HCT116 (cell line): ENCODE measurements around the gene PRKCA. TPM values are rescaled to one million over a fixed set of nuclear protein-coding genes. Genes with fewer than 3 reads are reported as not detected.

Experiments used
- ATAC-seq: fragments of 200-7000 bp; cut with Tn5 transposase; 2 replicates; pipeline ENCODE4 v1.9.1; 2020; ENCODE audit warnings: mild to moderate bottlenecking, moderate library complexity
- BruUV-seq: library from RNA; stranded (reverse); fragments of 400-500 nt; replicated peaks from 2 replicates; lab custom pipeline; 2021; lab: Mats Ljungman, UMichigan
- CTCF ChIA-PET: fragments of 300-600 bp; sonication (Branson Sonifier 250); formaldehyde crosslinking; loops from one replicate; lab custom pipeline; 2021; ENCODE audit warnings: antibody characterized with exemption; lab: Charles Lee
- POLR2A ChIA-PET: fragments of 300-600, 350-600 bp; sonication (Branson Sonifier 250); formaldehyde crosslinking; loops from one replicate; lab custom pipeline; 2021; ENCODE audit warnings: antibody characterized with exemption; lab: Charles Lee
- RAD21 ChIA-PET, 2 experiments: fragments of 300-600 bp; sonication (Branson Sonifier 250); formaldehyde crosslinking; loops; one replicate each; lab custom pipeline; 2023; ENCODE audit warnings: low total read pairs in 2 of 2; ENCODE audit not compliant: uncharacterized antibody in 2 of 2, unreplicated experiment in 2 of 2, low non-redundant PET in 1 of 2; lab: Charles Lee
- DNase-seq: peaks from one replicate; pipeline ENCODE4 v3.0.0-alpha.2; 2010; ENCODE audit warnings: low read depth, low spot score
- H2AFZ ChIP-seq: fragments of 200-600 bp; shearing (Covaris generic), sonication (generic); 2 replicates; pipeline ENCODE4 v1.6.1; 2017; ENCODE audit warnings: low read depth, mixed run types, mixed read lengths, antibody characterized with exemption, low read length; ENCODE audit not compliant: poor library complexity, severe bottlenecking
- H3K27ac ChIP-seq: 2 replicates; pipeline ENCODE4 v1.5.1; 2012; ENCODE audit warnings: low read depth, low read length
- H3K27me3 ChIP-seq: fragments of 200-600 bp; sonication (generic); 2 replicates; pipeline ENCODE4 v1.6.1; 2016; ENCODE audit warnings: mixed run types, low read length, mixed read lengths; ENCODE audit not compliant: insufficient read depth
- H3K36me3 ChIP-seq, 2 experiments: fragments of 200-500 bp in 1 of 2; fragments of 200-600 bp in 1 of 2; sonication (Bioruptor generic) in 1 of 2; sonication (generic) in 1 of 2; 2 replicates each; pipeline versions ENCODE4 v1.5.1 to v1.6.1; 2014 to 2016; ENCODE audit warnings: low read length in 2 of 2, inconsistent platforms in 1 of 2, mixed read lengths in 1 of 2, mixed run types in 1 of 2; ENCODE audit not compliant: insufficient read depth in 2 of 2, control insufficient read depth in 1 of 2
- H3K4me1 ChIP-seq, 2 experiments: fragments of 200-600 bp in 1 of 2; sonication (generic) in 1 of 2; 2 replicates each; pipeline versions ENCODE4 v1.5.1 to v1.6.1; 2012 to 2017; ENCODE audit warnings: low read length in 2 of 2, inconsistent platforms in 1 of 2, mild to moderate bottlenecking in 1 of 2, mixed read lengths in 1 of 2, mixed run types in 1 of 2, moderate library complexity in 1 of 2; ENCODE audit not compliant: insufficient read depth in 2 of 2, control insufficient read depth in 1 of 2
- H3K4me2 ChIP-seq: fragments of 200-600 bp; sonication (generic); 2 replicates; pipeline ENCODE4 v1.6.1; 2017; ENCODE audit warnings: mixed run types, low read length, mixed read lengths
- H3K4me3 ChIP-seq, 2 experiments: fragments of 200-600 bp in 1 of 2; sonication (generic) in 1 of 2; replicated peaks in 1 of 2; 2 replicates each; pipeline ENCODE4 v1.5.1; 2011 to 2016; ENCODE audit warnings: low read length in 2 of 2, control low read depth in 1 of 2, low read depth in 1 of 2, mild to moderate bottlenecking in 1 of 2, mixed read lengths in 1 of 2, mixed run types in 1 of 2
- H3K79me2 ChIP-seq: fragments of 200-600 bp; sonication (generic); 2 replicates; pipeline ENCODE4 v1.6.1; 2017; ENCODE audit warnings: mild to moderate bottlenecking, mixed run types, low read length, moderate library complexity, mixed read lengths; ENCODE audit not compliant: insufficient read depth
- H3K9ac ChIP-seq: fragments of 200-600 bp; sonication (generic); 2 replicates; pipeline ENCODE4 v1.6.1; 2016; ENCODE audit warnings: low read length, mixed read lengths
- H3K9me2 ChIP-seq: fragments of 200-600 bp; sonication (generic), shearing (Covaris generic); 2 replicates; pipeline ENCODE4 v1.6.1; 2017; ENCODE audit warnings: mixed run types, mild to moderate bottlenecking, moderate library complexity; ENCODE audit not compliant: insufficient read depth
- H3K9me3 ChIP-seq, 2 experiments: fragments of 200-500 bp in 1 of 2; fragments of 200-600 bp in 1 of 2; sonication (Bioruptor generic) in 1 of 2; sonication (generic) in 1 of 2; 2 replicates each; pipeline ENCODE4 v1.6.1; 2014 to 2017; ENCODE audit warnings: low read length in 2 of 2, mixed read lengths in 2 of 2, inconsistent platforms in 1 of 2, low read depth in 1 of 2, mild to moderate bottlenecking in 1 of 2, mixed run types in 1 of 2, moderate library complexity in 1 of 2; ENCODE audit not compliant: control insufficient read depth in 1 of 2, insufficient read depth in 1 of 2
- H4K20me1 ChIP-seq: fragments of 200-600 bp; sonication (generic), shearing (Covaris generic); 2 replicates; pipeline ENCODE4 v1.6.1; 2017; ENCODE audit warnings: mixed run types, mild to moderate bottlenecking, moderate library complexity; ENCODE audit not compliant: insufficient read depth
- CTCF ChIP-seq, 3 experiments: fragments of 200-600 bp in 1 of 3; sonication (generic) in 1 of 3; IDR thresholded peaks in 2 of 3; conservative IDR thresholded peaks in 1 of 3; 2 replicates each; pipeline ENCODE4 v1.5.1; 2012 to 2017; ENCODE audit warnings: low read depth in 2 of 3, low read length in 2 of 3, antibody characterized with exemption in 1 of 3, borderline replicate concordance in 1 of 3, control low read depth in 1 of 3, mild to moderate bottlenecking in 1 of 3, mixed read lengths in 1 of 3, mixed run types in 1 of 3, moderate library complexity in 1 of 3; ENCODE audit not compliant: insufficient read depth in 1 of 3
- ELF1 ChIP-seq: IDR thresholded peaks from 2 replicates; pipeline ENCODE4 v1.6.1; 2012; ENCODE audit warnings: low read depth, borderline replicate concordance
- EZH2 ChIP-seq: fragments of 200-600 bp; sonication (generic); IDR thresholded peaks from 2 replicates; pipeline ENCODE4 v1.6.1; 2017; ENCODE audit warnings: antibody characterized with exemption, mixed run types
- EZH2phosphoT487 ChIP-seq: fragments of 200-600 bp; IDR thresholded peaks from 2 replicates; pipeline ENCODE4 v1.6.1; 2018; ENCODE audit warnings: antibody characterized with exemption, borderline replicate concordance
- FOSL1 ChIP-seq: IDR thresholded peaks from 2 replicates; pipeline ENCODE4 v1.6.1; 2012; ENCODE audit warnings: low read depth
- JUND ChIP-seq: IDR thresholded peaks from 2 replicates; pipeline ENCODE4 v1.6.1; 2012
- POLR2AphosphoS5 ChIP-seq: IDR thresholded peaks from 2 replicates; pipeline ENCODE4 v1.6.1; 2011; ENCODE audit warnings: mild to moderate bottlenecking, low read depth, low read length, moderate library complexity
- RAD21 ChIP-seq: IDR thresholded peaks from 2 replicates; pipeline ENCODE4 v1.6.1; 2012; ENCODE audit warnings: low read depth, mild to moderate bottlenecking
- SIN3A ChIP-seq: IDR thresholded peaks from 2 replicates; pipeline ENCODE4 v1.6.1; 2012; ENCODE audit warnings: low read depth
- SP1 ChIP-seq: IDR thresholded peaks from 2 replicates; pipeline ENCODE4 v1.6.1; 2012; ENCODE audit warnings: low read depth
- TCF7L2 ChIP-seq: IDR thresholded peaks from 2 replicates; pipeline ENCODE4 v1.7.0; 2011; ENCODE audit warnings: borderline replicate concordance, inconsistent platforms; ENCODE audit not compliant: insufficient read depth, insufficient read length; ENCODE audit errors: extremely low read depth
- YY1 ChIP-seq: IDR thresholded peaks from 2 replicates; pipeline ENCODE4 v1.6.1; 2011; ENCODE audit warnings: low read length, low read depth, moderate library complexity, mild to moderate bottlenecking; ENCODE audit not compliant: insufficient replicate concordance; ENCODE audit errors: extremely low read depth
- ZFX ChIP-seq: fragments of 450-650 bp; IDR thresholded peaks from 2 replicates; pipeline ENCODE4 v1.6.1; 2017
- ZNF274 ChIP-seq: fragments of 200-500 bp; sonication (Bioruptor generic); IDR thresholded peaks from 2 replicates; pipeline ENCODE4 v1.6.1; 2014; ENCODE audit warnings: mild to moderate bottlenecking, low read depth, low read length, inconsistent platforms
- intact Hi-C: fragments of 100-400 bp; cut with micrococcal nuclease; formaldehyde crosslinking; loops from 2 replicates; pipeline ENCODE4 v1.10.0; 2022
- total RNA-seq: library from RNA; stranded (reverse); gene quantifications from one replicate; pipeline ENCODE4 v1.2.1, GENCODE V29; 2021; ENCODE audit not compliant: unreplicated experiment

The PRKCA gene
- total RNA-seq, 1 experiment from 2014 or later, result 18.8 TPM

- Histone ChIP-seq H3K4me3 (no peak overlapping the region), H3K36me3 (no peaks in the 10 kb centered on the region), H3K4me1 (no peaks in the 10 kb centered on the region), H3K9ac (no peak overlapping the region), H3K27me3 (peaks cover 21% of the 10 kb centered on the region; the same call in 1 of the 2 replicates), H2AFZ (no peak overlapping the region), H3K27ac (no peak overlapping the region), H3K79me2 (no peaks in the 10 kb centered on the region), H3K4me2 (no peak overlapping the region), H3K9me2 (no peaks in the 10 kb centered on the region), H3K9me3 (no peaks in the 10 kb centered on the region), H4K20me1 (no peaks in the 10 kb centered on the region)
- ChIA-PET CTCF (no interaction called here), POLR2A (no interaction called here), RAD21 (no interaction called here)
- no TSS peak for BruUV-seq
- intact Hi-C loops, result no loop called here
- no peak for TF ChIP-seq SP1
- TF ChIP-seq POLR2AphosphoS5, result no peak
- no peak for TF ChIP-seq EZH2phosphoT487
- no peak for TF ChIP-seq FOSL1
- no peak for TF ChIP-seq ZNF274
- TF ChIP-seq YY1, result no peak
- no peak for TF ChIP-seq EZH2
- no peak for TF ChIP-seq RAD21
- no peak for TF ChIP-seq CTCF (IDR thresholded peaks at IDR 0.05 in 2 of 3, conservative IDR thresholded peaks at IDR 0.05 in 1 of 3; ENCODE audit: borderline replicate concordance in 1 of 3, insufficient read depth in 1 of 3, low read depth in 2 of 3, low read length in 2 of 3)
- no peak for TF ChIP-seq SIN3A
- no peak for TF ChIP-seq ELF1
- no peak for TF ChIP-seq JUND
- TF ChIP-seq TCF7L2, result no peak
- no peak for TF ChIP-seq ZFX
- DNase-seq, result no peak
- no peak for ATAC-seq
These were observed 533.9 kb downstream of the PRKCA start for GRCh38 chr17:66836063-66837005.
